Measurements from ENCODE around the gene RASL12. TPM values are rescaled to one million over a fixed set of nuclear protein-coding genes. Genes with fewer than 3 reads are reported as not detected.

Gene RASL12
- total RNA-seq, 1 donor from 2014 or later, result not detected

DNA sequence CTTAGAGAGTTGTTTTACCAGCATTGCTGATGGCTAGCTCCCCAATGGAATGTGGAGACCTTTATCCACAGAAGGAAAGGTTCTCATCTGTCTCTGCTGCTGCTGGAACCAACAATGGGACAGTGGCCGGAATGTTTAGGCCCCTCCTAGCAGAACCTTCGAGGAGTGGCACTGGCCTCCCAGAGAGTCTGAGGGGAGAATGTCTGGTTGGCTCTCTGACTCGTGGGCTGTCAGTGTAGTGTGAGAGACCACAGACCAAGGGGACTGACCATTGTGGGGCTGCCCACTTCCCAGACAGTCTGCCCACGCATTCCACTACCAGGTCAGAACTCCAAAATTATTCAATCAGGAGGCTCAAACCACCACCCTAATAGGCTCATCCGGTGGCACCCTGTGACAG lies 5.1 kb downstream of the RASL12 start:
- Mint-ChIP-seq H3K4me1 (ENCODE audit: low read depth) (peaks cover 4% of the 10 kb centered on the region), H3K27ac (no peak overlapping the region), H3K4me3 (no peak overlapping the region), H3K9me3 (no peaks in the 10 kb centered on the region), H3K36me3 (ENCODE audit: low read depth) (peaks cover 2% of the 10 kb centered on the region), H3K27me3 (ENCODE audit: insufficient read depth) (peaks cover 26% of the 10 kb centered on the region)
- no peak for DNase-seq (ENCODE audit: low spot score)
- intact Hi-C loops (cut with micrococcal nuclease), result no loop called here

DNA sequence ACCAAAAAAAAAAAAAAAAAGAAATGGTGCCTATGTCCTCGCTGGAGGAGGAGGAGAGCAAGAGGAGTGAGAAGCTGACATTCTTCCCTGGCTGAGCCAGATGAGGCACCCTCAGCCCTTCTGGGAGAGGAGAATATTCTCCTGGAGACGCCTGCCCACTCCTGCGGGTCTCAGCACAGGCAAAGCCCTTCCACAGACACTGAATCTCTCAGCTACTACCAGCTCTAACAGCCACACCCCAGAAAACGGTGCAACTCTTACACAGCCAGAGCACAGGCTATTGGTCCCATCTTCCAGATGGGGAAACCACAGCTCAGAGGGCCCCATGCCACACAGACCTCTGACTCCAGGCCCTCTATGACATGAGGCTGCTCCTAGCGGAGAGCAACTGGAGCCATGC lies 5.7 kb downstream of the RASL12 start:
- H3K4me1 Mint-ChIP-seq (ENCODE audit: low read depth), result peaks cover under 1% of the 10 kb centered on the region
- no peak overlapping the region for H3K27ac Mint-ChIP-seq
- no peak overlapping the region for H3K4me3 Mint-ChIP-seq

GRCh38 chr15:65060641-65061397 lies 7.0 kb downstream of the RASL12 start:
- Mint-ChIP-seq H3K4me1 (ENCODE audit: low read depth) (peaks cover under 1% of the 10 kb centered on the region), H3K4me3 (no peak overlapping the region), H3K27me3 (ENCODE audit: insufficient read depth) (peaks cover 11% of the 10 kb centered on the region), H3K36me3 (ENCODE audit: low read depth) (no peaks in the 10 kb centered on the region), H3K9me3 (no peaks in the 10 kb centered on the region), H3K27ac (no peak overlapping the region)
- DNase-seq (ENCODE audit: low spot score), result no peak
- intact Hi-C loops (cut with micrococcal nuclease), result no loop called here

More for the DNA sequence above, 5.7 kb downstream of the RASL12 start:
- H3K27me3 Mint-ChIP-seq (ENCODE audit: insufficient read depth), result peaks cover 23% of the 10 kb centered on the region
- DNase-seq (ENCODE audit: low spot score), result no peak
- H3K9me3 Mint-ChIP-seq, result no peaks in the 10 kb centered on the region
- intact Hi-C loops (cut with micrococcal nuclease), result no loop called here
- no peaks in the 10 kb centered on the region for H3K36me3 Mint-ChIP-seq (ENCODE audit: low read depth)

DNA sequence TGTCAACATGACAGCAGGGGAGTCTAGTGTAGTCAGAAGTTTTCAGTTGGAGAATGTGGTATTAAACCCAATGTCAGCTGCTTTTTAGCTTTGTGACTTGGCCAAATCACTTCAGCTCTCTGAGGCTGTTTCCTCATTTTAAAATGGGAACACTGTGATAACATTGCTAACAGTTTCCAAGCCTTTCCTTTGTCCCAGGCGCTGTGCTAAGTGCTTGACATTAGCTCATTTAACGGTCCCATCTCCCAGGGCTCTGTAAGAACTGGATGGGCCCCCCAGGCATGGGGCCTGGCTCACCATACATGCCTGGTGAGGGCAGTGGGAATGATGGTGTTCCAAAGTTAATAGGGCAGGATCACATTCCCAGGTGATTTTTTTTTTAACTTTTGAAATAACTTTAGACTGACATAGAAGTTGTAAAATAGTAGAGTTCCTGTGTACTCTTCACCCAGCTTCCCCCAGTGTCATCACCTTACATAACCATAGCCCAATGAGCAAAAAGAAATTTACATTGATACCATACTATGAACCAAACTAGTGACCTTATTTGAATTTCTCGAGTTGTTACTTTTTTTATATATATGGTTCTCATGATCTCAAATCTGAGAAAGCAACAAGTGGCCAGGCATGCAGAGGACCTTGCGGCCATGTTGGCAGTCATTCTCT lies 7.7 kb downstream of the RASL12 start:
- intact Hi-C loops (cut with micrococcal nuclease), result no loop called here
- no peak for DNase-seq (ENCODE audit: low spot score)

DNA sequence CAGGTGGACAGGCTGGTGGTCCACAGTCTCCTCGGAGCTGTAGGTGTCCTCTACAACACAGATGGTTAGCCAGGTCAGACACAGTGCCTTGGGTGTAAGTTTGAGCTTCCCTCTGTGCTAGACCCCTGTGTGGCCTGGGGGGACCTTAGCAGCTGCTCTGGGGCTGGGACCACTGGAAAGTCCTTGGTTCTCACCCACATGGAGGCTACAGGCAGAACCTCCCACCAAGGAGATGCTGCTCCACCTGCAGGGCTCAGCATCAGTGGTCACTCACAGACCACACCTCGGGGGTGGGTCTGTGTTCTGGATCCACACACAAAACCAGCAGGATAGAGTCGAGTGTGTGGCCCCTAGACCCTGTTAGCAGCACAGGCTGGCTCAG lies 8.4 kb downstream of the RASL12 start:
- Mint-ChIP-seq H3K4me1 (ENCODE audit: low read depth) (peaks cover 5% of the 10 kb centered on the region), H3K4me3 (no peak overlapping the region), H3K27ac (no peak overlapping the region), H3K9me3 (no peaks in the 10 kb centered on the region), H3K27me3 (ENCODE audit: insufficient read depth) (peaks cover 6% of the 10 kb centered on the region), H3K36me3 (ENCODE audit: low read depth) (no peaks in the 10 kb centered on the region)
- intact Hi-C loops (cut with micrococcal nuclease), result no loop called here
- DNase-seq (ENCODE audit: low spot score), result no peak

More for the DNA sequence above, 7.7 kb downstream of the RASL12 start:
- Mint-ChIP-seq H3K27ac (no peak overlapping the region), H3K4me1 (ENCODE audit: low read depth) (peaks cover 5% of the 10 kb centered on the region), H3K4me3 (no peak overlapping the region), H3K36me3 (ENCODE audit: low read depth) (no peaks in the 10 kb centered on the region), H3K9me3 (no peaks in the 10 kb centered on the region), H3K27me3 (ENCODE audit: insufficient read depth) (peaks cover 7% of the 10 kb centered on the region)

DNA sequence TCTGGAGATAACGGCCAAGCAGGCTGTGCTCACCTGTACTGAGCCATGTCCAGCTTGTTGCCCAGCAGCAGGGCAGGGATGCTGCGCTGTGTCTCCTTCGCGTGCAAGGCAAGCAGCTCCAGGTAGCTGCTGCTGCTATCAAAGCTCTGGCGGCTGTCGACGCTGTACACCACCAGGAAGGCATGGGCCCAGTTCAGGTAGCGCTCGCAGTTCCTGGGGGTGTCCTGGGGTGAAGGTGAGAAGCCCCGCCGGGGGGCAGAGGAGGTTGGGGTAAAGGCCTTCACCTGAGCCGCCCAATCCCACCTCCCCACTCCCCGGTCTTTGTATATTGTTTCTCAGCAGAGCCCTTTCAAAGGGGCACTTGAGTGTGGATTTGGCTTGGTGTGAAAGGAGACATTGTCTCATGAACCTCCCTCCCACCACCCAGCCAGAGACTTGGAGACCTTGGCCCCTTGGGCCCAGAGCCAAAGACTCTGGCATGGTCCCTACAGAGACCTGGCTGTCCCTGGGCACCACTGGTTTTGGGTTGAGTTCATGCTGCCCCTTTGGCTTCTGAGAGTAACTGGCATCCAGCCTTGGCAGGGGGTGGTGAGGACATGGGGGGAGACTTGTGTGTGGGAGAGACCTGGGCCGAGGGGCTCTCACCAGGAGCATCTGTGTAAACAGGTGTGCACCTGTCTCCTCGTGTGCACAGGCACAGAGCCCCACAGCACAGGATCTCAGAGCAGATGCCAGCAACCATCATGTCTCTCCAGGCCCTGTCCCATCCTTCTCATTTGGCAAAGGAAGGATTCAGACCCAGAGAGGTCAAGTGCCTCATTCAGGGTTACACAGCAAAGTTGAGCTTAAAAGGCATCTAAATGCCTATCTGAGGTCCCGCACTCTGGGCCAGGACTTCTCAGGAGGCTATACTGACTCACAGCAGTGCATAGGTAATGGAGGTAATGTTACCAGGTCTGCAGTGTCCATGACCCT lies 9.1 kb downstream of the RASL12 start:
- no peak for DNase-seq (ENCODE audit: low spot score)
- intact Hi-C loops (cut with micrococcal nuclease), result no loop called here
- peaks cover 5% of the 10 kb centered on the region for H3K4me1 Mint-ChIP-seq (ENCODE audit: low read depth)
- no peak overlapping the region for H3K27ac Mint-ChIP-seq
- peaks cover 6% of the 10 kb centered on the region for H3K27me3 Mint-ChIP-seq (ENCODE audit: insufficient read depth)
- H3K4me3 Mint-ChIP-seq, result no peak overlapping the region
- no peaks in the 10 kb centered on the region for H3K36me3 Mint-ChIP-seq (ENCODE audit: low read depth)
- no peaks in the 10 kb centered on the region for H3K9me3 Mint-ChIP-seq

DNA sequence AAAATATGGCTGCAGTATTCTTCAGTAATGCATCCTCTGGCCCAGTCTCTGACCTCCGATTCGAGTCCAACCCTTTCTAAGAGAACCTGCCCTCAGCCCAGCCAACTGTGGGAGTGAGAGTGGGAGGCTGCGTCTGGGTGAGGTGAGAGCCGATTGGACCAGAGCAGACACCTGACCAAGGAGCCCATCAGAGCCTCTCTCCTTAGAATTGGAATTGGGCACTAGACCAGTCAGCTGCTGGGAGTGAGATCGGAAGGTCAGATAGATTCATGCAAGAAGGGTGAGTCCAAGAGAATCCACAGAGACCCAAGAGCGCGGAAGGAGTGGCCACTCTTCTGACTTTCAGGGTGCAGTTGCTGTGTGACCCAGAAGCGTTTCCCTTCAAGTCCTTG lies 10.2 kb downstream of the RASL12 start:
- Mint-ChIP-seq H3K27ac (no peak overlapping the region), H3K4me3 (no peak overlapping the region), H3K36me3 (ENCODE audit: low read depth) (no peaks in the 10 kb centered on the region), H3K27me3 (ENCODE audit: insufficient read depth) (peaks cover 1% of the 10 kb centered on the region), H3K9me3 (no peaks in the 10 kb centered on the region), H3K4me1 (ENCODE audit: low read depth) (peaks cover 5% of the 10 kb centered on the region)
- DNase-seq (ENCODE audit: low spot score), result no peak
- intact Hi-C loops (cut with micrococcal nuclease), result no loop called here

- Mint-ChIP-seq H3K4me3 (no peak overlapping the region), H3K9me3 (no peaks in the 10 kb centered on the region), H3K4me1 (ENCODE audit: low read depth) (peaks cover 5% of the 10 kb centered on the region), H3K27me3 (ENCODE audit: insufficient read depth) (peaks cover 1% of the 10 kb centered on the region), H3K27ac (no peak overlapping the region), H3K36me3 (ENCODE audit: low read depth) (no peaks in the 10 kb centered on the region)
- no peak for DNase-seq (ENCODE audit: low spot score)
- intact Hi-C loops (cut with micrococcal nuclease), result no loop called here
Observed at GRCh38 chr15:65056868-65057548, 10.8 kb downstream of the RASL12 start.

GRCh38 chr15:65056106-65056505 lies 11.7 kb downstream of the RASL12 start:
- intact Hi-C loops (cut with micrococcal nuclease), result no loop called here
- no peak overlapping the region for H3K27ac Mint-ChIP-seq
- H3K36me3 Mint-ChIP-seq (ENCODE audit: low read depth), result no peaks in the 10 kb centered on the region
- H3K4me3 Mint-ChIP-seq, result no peak overlapping the region
- peaks cover 5% of the 10 kb centered on the region for H3K4me1 Mint-ChIP-seq (ENCODE audit: low read depth)
- no peaks in the 10 kb centered on the region for H3K9me3 Mint-ChIP-seq
- DNase-seq (ENCODE audit: low spot score), result no peak
- peaks cover 1% of the 10 kb centered on the region for H3K27me3 Mint-ChIP-seq (ENCODE audit: insufficient read depth)

DNA sequence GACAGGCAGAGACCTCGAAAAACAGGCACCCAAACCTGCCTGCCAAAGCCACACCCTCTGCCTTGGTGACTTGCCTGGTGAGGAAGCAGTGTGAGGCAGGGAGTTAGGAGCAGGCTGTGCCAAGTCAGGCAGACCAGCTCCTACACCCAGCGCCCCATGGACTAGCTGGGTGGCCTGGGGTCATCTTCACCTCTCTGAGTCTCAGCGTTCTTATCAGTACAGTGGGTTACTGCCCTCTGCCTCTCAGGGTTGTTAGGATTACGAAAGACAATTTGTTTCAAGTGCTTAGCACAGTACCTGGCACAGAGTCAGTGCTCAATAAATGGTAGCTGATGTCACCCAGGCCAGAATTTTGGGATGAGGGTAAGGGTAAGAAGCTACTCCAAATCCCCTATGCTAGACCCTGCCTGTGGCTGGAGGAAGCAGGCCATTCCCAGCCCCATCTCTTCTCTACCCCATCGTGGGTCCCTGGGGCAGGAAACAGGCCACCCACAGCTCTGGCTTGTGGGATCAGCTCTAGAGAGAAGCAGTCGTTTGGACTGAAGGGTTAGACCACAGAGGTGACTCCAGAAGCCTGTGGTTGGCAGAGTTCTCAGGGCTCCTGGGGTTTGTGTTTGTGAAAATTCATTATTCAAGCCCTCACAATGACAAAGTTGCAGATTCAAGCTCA lies 12.5 kb downstream of the RASL12 start:
- no peak for DNase-seq (ENCODE audit: low spot score)
- H3K9me3 Mint-ChIP-seq, result no peaks in the 10 kb centered on the region
- H3K4me3 Mint-ChIP-seq, result no peak overlapping the region
- no peak overlapping the region for H3K27ac Mint-ChIP-seq
- intact Hi-C loops (cut with micrococcal nuclease), result loop anchor here (2.0 kb wide), 1 partner anchor 23 kb away; no protein-coding TSS in a partner anchor
- peaks cover 7% of the 10 kb centered on the region for H3K4me1 Mint-ChIP-seq (ENCODE audit: low read depth)
- H3K36me3 Mint-ChIP-seq (ENCODE audit: low read depth), result no peaks in the 10 kb centered on the region
- no peaks in the 10 kb centered on the region for H3K27me3 Mint-ChIP-seq (ENCODE audit: insufficient read depth)

DNA sequence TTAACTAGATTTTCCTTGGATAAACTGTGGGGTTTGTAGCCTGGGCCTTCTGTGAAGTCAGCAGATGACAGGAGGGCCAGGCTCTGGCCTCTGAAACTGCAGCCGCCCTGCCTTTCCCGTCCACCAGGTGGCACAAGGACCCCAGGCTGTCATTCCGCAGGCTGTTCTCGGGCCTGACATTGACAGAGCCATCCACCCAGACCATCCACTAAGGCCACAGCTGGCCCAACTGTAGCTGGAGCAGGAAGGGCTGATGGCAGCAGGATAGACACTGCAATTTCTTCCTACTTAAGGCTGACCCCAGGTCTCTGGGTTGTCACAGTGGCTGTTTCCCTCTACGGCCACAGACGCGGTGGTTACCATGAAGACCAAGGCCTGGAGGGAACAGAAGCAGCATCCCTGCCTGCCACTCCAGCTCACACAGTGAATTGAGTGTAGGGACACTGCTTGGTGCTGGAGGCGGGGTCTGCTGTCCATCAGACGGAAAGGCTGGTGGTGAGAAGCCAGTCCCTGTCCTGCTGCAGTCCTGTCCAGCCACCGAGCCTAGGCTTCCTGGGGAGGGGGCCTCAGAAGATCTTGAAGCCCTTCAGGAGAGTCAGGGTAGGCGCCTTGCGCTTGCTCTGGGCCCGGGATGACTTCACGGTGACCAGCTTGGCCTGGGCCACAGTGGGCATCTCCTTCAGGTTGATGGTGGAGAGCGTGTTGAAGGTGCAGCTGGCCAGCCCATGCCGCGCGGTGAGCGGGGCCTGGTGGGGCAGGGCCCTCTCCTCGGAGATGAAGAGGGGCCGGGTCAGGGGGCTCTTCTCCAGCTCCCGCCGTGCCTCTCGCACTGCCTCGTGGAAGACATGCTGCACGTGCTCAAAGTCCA lies 13.2 kb downstream of the RASL12 start:
- intact Hi-C loops (cut with micrococcal nuclease), result loop anchor here (1.0 to 2.0 kb wide), 4 partner anchors 24 to 331 kb away; no protein-coding TSS in a partner anchor
- H3K36me3 Mint-ChIP-seq (ENCODE audit: low read depth), result no peaks in the 10 kb centered on the region
- DNase-seq (ENCODE audit: low spot score), result peak; percentile 21
- H3K27me3 Mint-ChIP-seq (ENCODE audit: insufficient read depth), result no peaks in the 10 kb centered on the region
- H3K4me3 Mint-ChIP-seq, result no peak overlapping the region
- peaks cover 14% of the 10 kb centered on the region for H3K4me1 Mint-ChIP-seq (ENCODE audit: low read depth)
- no peak overlapping the region for H3K27ac Mint-ChIP-seq
- H3K9me3 Mint-ChIP-seq, result no peaks in the 10 kb centered on the region

All from activated T-helper 1 cell treated with anti-CD3 and anti-CD28 coated beads, Interleukin-12 subunit alpha, Interleukin-12 subunit beta, Interleukin-2, Interleukin-4 antibody, amounts not matched to agents 30 ng/mL and 10 ng/mL and 1 ng/mL, durations not matched to agents 14 hours and 24 hours and 36 hours (primary cell).